Measurements from ENCODE around the gene TACC2. TPM values are rescaled to one million over a fixed set of nuclear protein-coding genes. Genes with fewer than 3 reads are reported as not detected.
A peak's percentile ranks its signal among the peaks of the same experiment; 100 is the strongest.

Gene TACC2
- total and polyA plus RNA-seq, 2 experiments from 2014 or later: 75.7 to 98.0 TPM

- H3K4me1 ChIP-seq (ENCODE audit: low read depth): no peaks in the 10 kb centered on the region
- no peaks in the 10 kb centered on the region for H3K9me3 ChIP-seq (ENCODE audit: low read depth)
- no peak for TF ChIP-seq CTCF (IDR thresholded peaks at IDR 0.05; ENCODE audit: low read depth, low read length)
These were observed 312.3 kb downstream of the TACC2 start for GRCh38 chr10:122301055-122301810.

GRCh38 chr10:122301811-122302115 lies 312.8 kb downstream of the TACC2 start:
- no peak overlapping the region for H3K4me3 ChIP-seq
- H3K27me3 ChIP-seq: no peaks in the 10 kb centered on the region
- H3K27ac ChIP-seq: no peak overlapping the region
- H3K36me3 ChIP-seq: no peaks in the 10 kb centered on the region
- no peak for DNase-seq (ENCODE audit: low read depth in 1 of 2, low spot score in 1 of 2)
- H3K9me3 ChIP-seq (ENCODE audit: low read depth): no peaks in the 10 kb centered on the region
- TF ChIP-seq CTCF (IDR thresholded peaks at IDR 0.05; ENCODE audit: low read depth, low read length): no peak
- no peaks in the 10 kb centered on the region for H3K4me1 ChIP-seq (ENCODE audit: low read depth)

More at GRCh38 chr10:122301055-122301810, 312.3 kb downstream of the TACC2 start:
- DNase-seq (ENCODE audit: low read depth in 1 of 2, low spot score in 1 of 2): peak in 1 of 2 donors; percentile 92
- H3K27ac ChIP-seq: no peak overlapping the region
- no peaks in the 10 kb centered on the region for H3K27me3 ChIP-seq
- no peaks in the 10 kb centered on the region for H3K36me3 ChIP-seq
- H3K4me3 ChIP-seq: no peak overlapping the region

DNA sequence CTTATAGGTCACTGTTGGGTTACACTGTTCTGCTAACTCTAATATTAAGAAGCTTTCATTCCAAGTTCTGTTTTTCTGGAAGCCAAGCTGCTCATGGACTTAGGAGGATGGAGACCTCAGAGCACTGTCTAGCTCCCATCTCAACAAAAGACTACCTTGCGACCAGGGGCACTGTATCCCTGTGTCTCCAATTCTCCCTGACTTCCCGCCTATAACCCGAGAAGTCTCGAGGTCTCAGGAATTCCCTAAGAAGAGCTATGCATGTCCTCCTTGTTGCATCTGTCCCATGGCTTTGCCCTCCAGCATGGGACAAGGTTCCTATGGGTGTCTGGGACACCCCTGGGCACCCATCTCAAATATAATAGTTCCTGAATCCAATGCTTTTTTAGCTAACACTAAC lies 313.4 kb downstream of the TACC2 start:
- Histone ChIP-seq H3K27me3 (no peaks in the 10 kb centered on the region), H3K4me3 (no peak overlapping the region), H3K27ac (no peak overlapping the region), H3K4me1 (ENCODE audit: low read depth) (no peaks in the 10 kb centered on the region), H3K36me3 (no peaks in the 10 kb centered on the region), H3K9me3 (ENCODE audit: low read depth) (no peaks in the 10 kb centered on the region)
- TF ChIP-seq CTCF (IDR thresholded peaks at IDR 0.05; ENCODE audit: low read depth, low read length): no peak
- no peak for DNase-seq (ENCODE audit: low read depth in 1 of 2, low spot score in 1 of 2)

DNA sequence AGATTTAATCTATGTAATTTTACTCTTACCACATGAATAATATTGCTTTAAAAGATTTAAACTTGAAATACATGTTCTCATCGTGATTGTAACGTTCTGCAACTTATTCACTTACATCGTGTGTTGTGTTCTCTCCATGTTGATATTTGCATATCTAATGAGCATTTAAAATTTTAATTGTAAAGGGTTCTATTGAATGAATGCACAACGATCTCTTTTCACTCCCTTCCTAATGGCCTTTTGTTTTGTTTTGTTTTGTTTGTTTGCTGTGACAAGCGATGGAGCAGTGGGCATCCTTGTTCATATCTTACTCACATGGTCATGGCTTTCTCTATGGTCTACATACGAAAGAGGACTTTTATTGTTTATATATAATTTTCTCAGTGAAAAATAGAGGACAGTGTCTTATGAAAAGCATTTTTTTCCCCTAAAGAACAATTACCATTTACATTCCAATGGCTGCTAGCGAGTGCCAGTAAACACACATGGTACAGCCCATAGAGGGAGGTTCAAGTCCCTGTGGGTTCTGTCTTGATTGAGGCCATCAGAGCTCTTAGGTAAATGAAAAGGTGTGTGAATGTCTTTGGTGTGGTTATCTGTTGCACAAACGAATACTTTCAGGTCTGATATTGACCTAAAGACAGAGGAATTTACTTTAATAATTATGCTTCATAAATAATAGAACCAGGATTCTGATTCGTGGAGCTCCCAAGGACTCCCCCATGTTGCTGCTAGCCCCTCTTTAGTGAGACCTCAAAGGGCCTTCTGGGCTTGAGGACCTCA lies 314.5 kb downstream of the TACC2 start:
- no peak for DNase-seq (ENCODE audit: low read depth in 1 of 2, low spot score in 1 of 2)
- TF ChIP-seq CTCF (IDR thresholded peaks at IDR 0.05; ENCODE audit: low read depth, low read length): no peak
- no peak overlapping the region for H3K27ac ChIP-seq
- no peak overlapping the region for H3K4me3 ChIP-seq
- H3K27me3 ChIP-seq: no peaks in the 10 kb centered on the region
- no peaks in the 10 kb centered on the region for H3K36me3 ChIP-seq
- no peaks in the 10 kb centered on the region for H3K9me3 ChIP-seq (ENCODE audit: low read depth)
- peaks cover 10% of the 10 kb centered on the region for H3K4me1 ChIP-seq (ENCODE audit: low read depth)

Other genes with a start within 250 kb of the TACC2 start
- 20.0 and 21.4 TPM in 2 replicates for gene ATE1, start 61.1 kb upstream of the TACC2 start, total RNA-seq
- 18.4 and 31.2 TPM in 2 replicates for gene ATE1, start 61.1 kb upstream of the TACC2 start, polyA plus RNA-seq
- gene NSMCE4A, start 13.9 kb upstream of the TACC2 start, total RNA-seq: 82.5 and 86.3 TPM in 2 replicates
- gene NSMCE4A, start 13.9 kb upstream of the TACC2 start, polyA plus RNA-seq: 76.4 and 86.2 TPM in 2 replicates

Data from cardiac muscle cell (in vitro differentiated cells and primary cell).